Endothelial cell of umbilical vein (primary cell): Measurements from ENCODE around the gene MPZL3. TPM values are rescaled to one million over a fixed set of nuclear protein-coding genes. Genes with fewer than 3 reads are reported as not detected.

Experiments used
- BruUV-seq: library from RNA; stranded (reverse); fragments of 400-500 nt; replicated peaks from 2 replicates; lab custom pipeline; 2021; lab: Mats Ljungman, UMichigan
- CTCF ChIA-PET: fragments of 300-600, 350-600 bp; sonication (Branson Sonifier 250); formaldehyde crosslinking; loops from one replicate; lab custom pipeline; 2021; ENCODE audit warnings: antibody characterized with exemption, inconsistent platforms; lab: Charles Lee
- POLR2A ChIA-PET: fragments of 300-600, 350-600 bp; sonication (Branson Sonifier 250); formaldehyde crosslinking; loops from one replicate; lab custom pipeline; 2021; ENCODE audit warnings: antibody characterized with exemption, inconsistent platforms; lab: Charles Lee
- DNase-seq: peaks from one replicate; pipeline ENCODE4 v3.0.0-alpha.2; 2011; ENCODE audit warnings: low read depth, low spot score
- FAIRE-seq: peaks from 2 replicates; lab custom pipeline; 2011; peaks lifted over from hg19 to GRCh38; lab: Jason Lieb, UNC
- H2AFZ ChIP-seq: 2 replicates; pipeline ENCODE4 v1.6.0; 2012; ENCODE audit warnings: low read depth, low read length, control low read depth, inconsistent platforms
- H3K27ac ChIP-seq: 2 replicates; pipeline ENCODE4 v1.5.1; 2011; ENCODE audit warnings: low read depth, mild to moderate bottlenecking, control low read depth, low read length, moderate library complexity; ENCODE audit not compliant: insufficient read depth
- H3K27me3 ChIP-seq, 2 experiments: 2 replicates each; pipeline versions ENCODE4 v1.6.0 to v1.6.1; 2011; ENCODE audit warnings: low read length in 2 of 2, mixed read lengths in 1 of 2; ENCODE audit not compliant: control insufficient read depth in 2 of 2, insufficient read depth in 2 of 2
- H3K36me3 ChIP-seq, 2 experiments: 2 replicates in 1 of 2; 3 replicates in 1 of 2; pipeline ENCODE4 v1.5.1; 2011; ENCODE audit warnings: low read length in 2 of 2, mild to moderate bottlenecking in 1 of 2, moderate library complexity in 1 of 2; ENCODE audit not compliant: control insufficient read depth in 2 of 2, insufficient read depth in 2 of 2; ENCODE audit errors: extremely low read depth in 1 of 2
- H3K4me1 ChIP-seq: 3 replicates; pipeline ENCODE4 v1.5.1; 2011; ENCODE audit warnings: mild to moderate bottlenecking, low read length; ENCODE audit not compliant: control insufficient read depth, insufficient read depth; ENCODE audit errors: extremely low read depth
- H3K4me2 ChIP-seq: 2 replicates; pipeline ENCODE4 v1.6.1; 2011; ENCODE audit warnings: low read length, control low read depth, mixed read lengths; ENCODE audit not compliant: insufficient read depth
- H3K4me3 ChIP-seq, 3 experiments: fragments of 200-600 bp in 1 of 3; sonication (generic), shearing (Covaris generic) in 1 of 3; replicated peaks in 1 of 3; 2 replicates each; pipeline ENCODE4 v1.5.1; 2011 to 2016; ENCODE audit warnings: control low read depth in 3 of 3, low read length in 3 of 3, mild to moderate bottlenecking in 2 of 3, inconsistent platforms in 1 of 3, low read depth in 1 of 3, moderate library complexity in 1 of 3; ENCODE audit not compliant: insufficient read depth in 1 of 3
- H3K79me2 ChIP-seq: 2 replicates; pipeline ENCODE4 v1.6.0; 2012; ENCODE audit warnings: low read length, inconsistent platforms; ENCODE audit not compliant: control insufficient read depth, insufficient read depth
- H3K9ac ChIP-seq: replicated peaks from 2 replicates; pipeline ENCODE3; 2011; ENCODE audit warnings: low read length, control low read depth; ENCODE audit not compliant: insufficient read depth; ENCODE audit errors: extremely low read depth
- H3K9me1 ChIP-seq: replicated peaks from 3 replicates; pipeline ENCODE4 v1.6.0; 2011; ENCODE audit warnings: mild to moderate bottlenecking, low read length; ENCODE audit not compliant: control insufficient read depth, insufficient read depth; ENCODE audit errors: extremely low read depth
- H3K9me3 ChIP-seq: replicated peaks from 2 replicates; pipeline ENCODE4 v1.5.1; 2012; ENCODE audit warnings: low read length, inconsistent platforms; ENCODE audit not compliant: control insufficient read depth, insufficient read depth
- H4K20me1 ChIP-seq: replicated peaks from 2 replicates; pipeline ENCODE3; 2011; ENCODE audit warnings: mild to moderate bottlenecking, low read length; ENCODE audit not compliant: control insufficient read depth, insufficient read depth; ENCODE audit errors: extremely low read depth
- CTCF ChIP-seq, 2 donors: IDR thresholded peaks; 1 replicate in 1 of 2; 2 replicates in 1 of 2; pipeline ENCODE4 v1.5.1; 2011; ENCODE audit warnings: low read length in 2 of 2, mild to moderate bottlenecking in 2 of 2, moderate library complexity in 2 of 2, control low read depth in 1 of 2, inconsistent platforms in 1 of 2, low read depth in 1 of 2; ENCODE audit not compliant: insufficient read depth in 1 of 2; ENCODE audit errors: extremely low read depth in 1 of 2
- EZH2 ChIP-seq: IDR thresholded peaks from 2 replicates; pipeline ENCODE4 v1.6.1; 2012; ENCODE audit warnings: borderline replicate concordance, low read depth, mild to moderate bottlenecking, moderate library complexity, low read length, inconsistent platforms; ENCODE audit not compliant: severe bottlenecking
- FOS ChIP-seq: IDR thresholded peaks from 2 replicates; pipeline ENCODE4 v1.6.1; 2011; ENCODE audit warnings: mild to moderate bottlenecking, low read length, moderate library complexity, borderline replicate concordance; ENCODE audit not compliant: insufficient read depth
- GATA2 ChIP-seq: IDR thresholded peaks from 2 replicates; pipeline ENCODE4 v1.7.0; 2011; ENCODE audit warnings: low read depth, mild to moderate bottlenecking, moderate library complexity, mixed read lengths, low read length; ENCODE audit not compliant: insufficient read length, insufficient read depth
- JUN ChIP-seq: IDR thresholded peaks from 2 replicates; pipeline ENCODE4 v1.6.1; 2011; ENCODE audit warnings: borderline replicate concordance, low read depth; ENCODE audit not compliant: insufficient read length, insufficient read depth
- MAX ChIP-seq: IDR thresholded peaks from 2 replicates; pipeline ENCODE4 v1.6.1; 2011; ENCODE audit not compliant: insufficient read depth, insufficient read length
- MYC ChIP-seq: IDR thresholded peaks from one replicate; pipeline ENCODE4 v1.6.1; 2011; ENCODE audit warnings: mild to moderate bottlenecking, low read depth, low read length
- POLR2A ChIP-seq: IDR thresholded peaks from 2 replicates; pipeline ENCODE4 v1.6.1; 2012; ENCODE audit warnings: low read depth, mild to moderate bottlenecking, control low read depth, low read length
- POLR2AphosphoS5 ChIP-seq: IDR thresholded peaks from 2 replicates; pipeline ENCODE4 v1.6.1; 2012; ENCODE audit warnings: low read depth, mild to moderate bottlenecking, control low read depth, low read length, moderate library complexity; ENCODE audit not compliant: insufficient read depth
- dilution Hi-C: fragments of 300-500 bp; cut with MboI; formaldehyde crosslinking; loops from one replicate; pipeline ENCODE4 v1.15.0; 2019; ENCODE audit warnings: low sequenced_read_pairs; ENCODE audit not compliant: extremely low pct_ligation_motif_present
- intact Hi-C: fragments of 100-400 bp; cut with micrococcal nuclease; formaldehyde crosslinking; loops from one replicate; pipeline ENCODE4 v1.10.0; 2022
- polyA plus RNA-seq, 4 experiments: library from polyadenylated mRNA; depleted of rRNA in 3 of 4; stranded (reverse) in 3 of 4; unstranded in 1 of 4; fragments of >200 nt; gene quantifications; 2 replicates each; pipeline versions ENCODE4 v1.2.1 to v1.2.3, GENCODE V29; 2011 to 2012; ENCODE audit warnings: missing spikeins in 1 of 4
- total RNA-seq: library from RNA; stranded (reverse); gene quantifications from 2 replicates; pipeline ENCODE4 v1.2.3, GENCODE V29; 2021

Gene MPZL3
- total and polyA plus RNA-seq, 2 donors (not counting 3 experiments of a cell fraction or from before 2014, with no cell fraction given) = 2.5 to 7.1 TPM

DNA sequence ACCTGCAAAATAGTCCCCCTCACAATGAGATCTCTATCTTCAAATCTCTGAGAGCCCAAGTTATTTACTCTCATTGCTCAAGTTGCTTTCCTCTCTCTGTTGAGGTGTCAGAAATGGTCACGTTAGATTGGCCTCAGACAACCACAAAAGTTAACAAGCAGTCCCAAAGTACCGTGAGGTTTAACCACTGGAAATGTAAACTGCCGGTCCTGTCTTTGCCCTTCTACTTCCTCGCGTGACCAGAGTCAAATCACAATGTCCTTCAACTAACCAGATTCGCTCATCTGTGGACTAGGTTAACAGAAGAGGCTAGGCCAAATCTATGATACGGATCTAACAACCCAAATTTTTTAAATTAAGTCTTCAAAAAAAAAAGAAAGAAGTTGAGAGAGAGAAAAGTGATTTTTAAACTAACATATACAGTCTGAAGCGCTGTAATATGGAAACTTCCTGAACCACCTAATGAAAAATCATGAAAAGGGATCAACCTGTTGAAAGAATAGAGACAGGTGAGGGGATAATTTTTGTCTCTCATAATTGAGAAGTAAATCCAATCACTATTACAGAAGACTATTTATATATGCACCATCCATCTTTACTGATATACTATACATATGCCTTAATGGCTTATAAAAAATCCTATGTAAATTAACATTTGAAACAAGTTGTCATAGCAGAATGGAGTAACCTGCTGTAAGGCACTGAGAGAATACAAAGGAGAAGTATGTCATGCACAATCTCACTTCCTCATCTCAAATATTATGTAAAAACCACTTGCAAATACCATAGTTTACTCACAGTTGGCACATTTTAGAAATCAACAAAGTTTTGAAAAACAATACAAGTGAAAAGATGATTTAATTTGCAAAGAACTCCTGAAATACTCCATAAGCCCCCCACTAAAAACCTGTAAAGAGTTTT lies 24.0 kb downstream of the MPZL3 start:
- peak overlapping the region; percentile 23 for H3K4me2 ChIP-seq
- no peaks in the 10 kb centered on the region for H3K9me1 ChIP-seq
- no peaks in the 10 kb centered on the region for H3K9me3 ChIP-seq
- H3K4me3 ChIP-seq = no peak overlapping the region
- peaks cover 0 to 1% of the 10 kb centered on the region in 2 experiments for H3K36me3 ChIP-seq
- peaks cover 27% of the 10 kb centered on the region for H3K4me1 ChIP-seq
- H4K20me1 ChIP-seq = no peaks in the 10 kb centered on the region
- CTCF ChIA-PET = interaction anchor here (1.1 to 2.3 kb wide), 4 partner anchors 12 to 30 kb away, joined by 3 to 35 read pairs (median 13); no protein-coding TSS in a partner anchor
- FAIRE-seq = no peak
- no peak for TF ChIP-seq GATA2
- TF ChIP-seq MYC = no peak
- TF ChIP-seq CTCF (IDR thresholded peaks at IDR 0.05; ENCODE audit: extremely low read depth in 1 of 2, insufficient read depth in 1 of 2, low read depth in 1 of 2, low read length in 2 of 2) = no peak
- no peak for TF ChIP-seq FOS
- TF ChIP-seq MAX = no peak
- no peak for TF ChIP-seq POLR2A
- TF ChIP-seq EZH2 = no peak
- no peak for TF ChIP-seq POLR2AphosphoS5
- no peak for TF ChIP-seq JUN
- POLR2A ChIA-PET = no interaction called here
- H3K27me3 ChIP-seq = no peaks in the 10 kb centered on the region
- intact Hi-C loops = loop anchor here (2.0 kb wide), 1 partner anchor 21 kb away; no protein-coding TSS in a partner anchor
- peak overlapping the region; percentile 34 for H3K27ac ChIP-seq
- H2AFZ ChIP-seq = no peak overlapping the region
- H3K79me2 ChIP-seq = no peaks in the 10 kb centered on the region
- dilution Hi-C loops = no loop called here
- peak; percentile 43 for DNase-seq
- BruUV-seq = no TSS peak
- H3K9ac ChIP-seq = no peak overlapping the region
